Immature natural killer cell (primary cell): ENCODE data around the gene CAMSAP3. TPM values are rescaled to one million over a fixed set of nuclear protein-coding genes. Genes with fewer than 3 reads are reported as not detected.

Experiments used
- DNase-seq, 3 donors: peaks; one replicate each; pipeline ENCODE4 v3.0.0; 2022; ENCODE audit warnings: mixed read lengths in 1 of 3
- H3K27ac Mint-ChIP-seq, 6 donors: one replicate each; pipeline ENCODE4 v1.8.0; 2020; ENCODE audit warnings: mixed read lengths in 6 of 6, mild to moderate bottlenecking in 5 of 6, inconsistent platforms in 4 of 6, moderate library complexity in 3 of 6
- H3K27me3 Mint-ChIP-seq, 3 donors: one replicate each; pipeline ENCODE4 v1.8.0; 2020 to 2021; ENCODE audit warnings: low read depth in 3 of 3, mild to moderate bottlenecking in 3 of 3, mixed read lengths in 3 of 3, moderate library complexity in 3 of 3, inconsistent platforms in 1 of 3
- H3K36me3 Mint-ChIP-seq, 3 donors: one replicate each; pipeline ENCODE4 v1.8.0; 2020; ENCODE audit warnings: mixed read lengths in 3 of 3, inconsistent platforms in 2 of 3, mild to moderate bottlenecking in 2 of 3
- H3K4me1 Mint-ChIP-seq, 2 donors: one replicate each; pipeline ENCODE4 v1.8.0; 2020; ENCODE audit warnings: inconsistent platforms in 2 of 2, mild to moderate bottlenecking in 2 of 2, mixed read lengths in 2 of 2, moderate library complexity in 1 of 2
- H3K4me3 Mint-ChIP-seq, 5 donors: one replicate each; pipeline ENCODE4 v1.8.0; 2020; ENCODE audit warnings: mild to moderate bottlenecking in 5 of 5, mixed read lengths in 5 of 5, inconsistent platforms in 3 of 5, moderate library complexity in 3 of 5
- H3K9me3 Mint-ChIP-seq, 6 donors: one replicate each; pipeline ENCODE4 v1.8.0; 2020; ENCODE audit warnings: mild to moderate bottlenecking in 6 of 6, mixed read lengths in 6 of 6, inconsistent platforms in 4 of 6, moderate library complexity in 3 of 6
- polyA plus RNA-seq, 3 donors: library from polyadenylated mRNA; unstranded; fragments of 300-500 nt; fragmentation: Illumina TruSeq; gene quantifications; one replicate each; pipeline ENCODE4 v1.2.3, GENCODE V29; 2021

CAMSAP3 gene
- polyA plus RNA-seq, 3 donors from 2014 or later: not detected

GRCh38 chr19:7646426-7646700 is 50.7 kb downstream of the CAMSAP3 start:
- H3K27ac Mint-ChIP-seq: no peak overlapping the region
- H3K4me1 Mint-ChIP-seq: no peaks in the 10 kb centered on the region
- H3K27me3 Mint-ChIP-seq: peaks cover 0 to 4% (median 0%) of the 10 kb centered on the region in 3 donors
- H3K4me3 Mint-ChIP-seq: no peak overlapping the region
- H3K9me3 Mint-ChIP-seq: no peaks in the 10 kb centered on the region
- H3K36me3 Mint-ChIP-seq: peaks cover 0 to 4% (median 3%) of the 10 kb centered on the region in 3 donors
- no peak for DNase-seq

DNA sequence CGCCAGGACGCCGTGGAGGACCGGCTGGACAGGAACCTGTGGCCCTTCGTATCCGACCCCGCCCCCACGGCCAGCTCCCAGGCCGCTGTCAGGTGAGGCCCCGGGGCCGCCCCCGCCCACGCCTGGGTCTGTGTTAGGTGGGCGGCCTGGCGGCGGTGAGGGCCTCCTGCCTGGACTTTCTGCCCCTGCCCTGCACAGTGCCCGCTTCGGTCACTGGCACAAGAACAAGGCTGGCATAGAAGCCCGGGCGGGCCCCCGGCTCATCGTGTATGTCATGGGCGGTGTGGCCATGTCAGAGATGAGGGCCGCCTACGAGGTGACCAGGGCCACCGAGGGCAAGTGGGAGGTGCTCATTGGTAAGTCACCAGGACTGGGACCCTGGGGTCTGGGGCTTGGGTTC is 51.5 kb downstream of the CAMSAP3 start:
- H3K4me1 Mint-ChIP-seq: peaks cover 3 to 4% of the 10 kb centered on the region in 2 donors
- peaks cover 2 to 7% (median 3%) of the 10 kb centered on the region in 3 donors for H3K27me3 Mint-ChIP-seq
- H3K4me3 Mint-ChIP-seq: no peak overlapping the region
- H3K36me3 Mint-ChIP-seq: peaks cover 0 to 4% (median 3%) of the 10 kb centered on the region in 3 donors
- no peaks in the 10 kb centered on the region for H3K9me3 Mint-ChIP-seq
- DNase-seq: no peak
- no peak overlapping the region for H3K27ac Mint-ChIP-seq

DNA sequence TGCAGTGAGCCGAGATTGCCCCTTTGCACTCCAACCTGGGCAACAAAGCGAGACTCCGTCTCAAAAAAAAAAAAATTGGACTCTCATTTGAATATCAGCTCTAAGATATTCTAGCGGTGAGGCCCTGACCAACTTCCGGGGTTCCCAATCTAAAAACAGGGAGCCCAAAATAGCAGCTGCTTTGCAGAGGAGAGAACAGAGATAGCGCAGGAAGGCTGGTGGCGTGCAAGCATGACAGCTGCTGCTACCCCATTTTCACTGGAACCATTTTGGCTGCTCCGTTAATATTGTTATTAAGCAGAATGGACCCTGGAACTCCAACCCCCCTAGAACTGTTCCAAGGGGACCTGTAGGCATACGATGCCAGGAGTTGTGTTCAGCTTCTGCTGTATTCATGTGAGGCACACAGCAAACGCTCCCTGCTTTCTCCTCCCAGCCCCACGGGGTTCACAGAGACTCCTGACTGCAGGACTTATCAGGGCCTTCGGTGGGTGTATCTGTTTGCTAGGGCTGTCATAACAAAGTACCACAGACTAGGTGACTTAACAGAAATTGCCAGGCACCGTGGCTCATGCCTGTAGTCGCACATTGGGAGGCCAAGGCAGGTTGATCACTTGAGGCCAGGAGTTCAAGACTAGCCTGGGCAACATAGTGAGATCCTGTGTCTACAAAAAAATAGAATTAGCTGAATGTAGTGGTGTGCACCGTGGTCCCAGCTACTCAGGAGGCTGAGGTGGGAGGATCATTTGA is 52.8 kb downstream of the CAMSAP3 start:
- Mint-ChIP-seq H3K27me3 (peaks cover 2 to 8% (median 7%) of the 10 kb centered on the region in 3 donors), H3K4me1 (peaks cover 11 to 15% of the 10 kb centered on the region in 2 donors), H3K27ac (no peak overlapping the region), H3K36me3 (peaks cover 0 to 4% (median 3%) of the 10 kb centered on the region in 3 donors), H3K9me3 (no peaks in the 10 kb centered on the region), H3K4me3 (no peak overlapping the region)
- DNase-seq: no peak

DNA sequence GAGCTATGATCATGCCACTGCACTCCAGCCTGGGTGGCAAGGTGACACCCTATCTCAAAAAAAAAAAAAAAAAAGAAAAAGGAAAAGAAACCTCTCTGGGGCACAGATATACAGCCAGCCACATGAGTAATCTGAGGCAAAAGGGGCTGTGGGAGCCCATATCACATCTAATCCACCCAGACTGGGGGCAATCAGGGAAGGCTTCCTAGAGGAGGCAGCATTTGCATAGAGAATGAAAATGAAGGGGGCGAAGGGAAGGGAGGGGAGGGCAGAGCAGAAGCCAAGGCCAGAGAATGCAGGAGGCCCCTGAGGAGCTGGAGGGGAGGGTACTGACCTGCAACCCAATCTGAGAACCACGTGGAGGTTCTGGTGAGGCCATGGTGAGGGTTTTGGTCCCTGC is 54.5 kb downstream of the CAMSAP3 start:
- no peak for DNase-seq
- H3K27ac Mint-ChIP-seq: no peak overlapping the region
- H3K4me1 Mint-ChIP-seq: peaks cover 11 to 15% of the 10 kb centered on the region in 2 donors
- H3K36me3 Mint-ChIP-seq: peaks cover 0 to 4% (median 3%) of the 10 kb centered on the region in 3 donors
- H3K9me3 Mint-ChIP-seq: no peaks in the 10 kb centered on the region
- H3K4me3 Mint-ChIP-seq: no peak overlapping the region
- peaks cover 3 to 8% (median 4%) of the 10 kb centered on the region in 3 donors for H3K27me3 Mint-ChIP-seq

DNA sequence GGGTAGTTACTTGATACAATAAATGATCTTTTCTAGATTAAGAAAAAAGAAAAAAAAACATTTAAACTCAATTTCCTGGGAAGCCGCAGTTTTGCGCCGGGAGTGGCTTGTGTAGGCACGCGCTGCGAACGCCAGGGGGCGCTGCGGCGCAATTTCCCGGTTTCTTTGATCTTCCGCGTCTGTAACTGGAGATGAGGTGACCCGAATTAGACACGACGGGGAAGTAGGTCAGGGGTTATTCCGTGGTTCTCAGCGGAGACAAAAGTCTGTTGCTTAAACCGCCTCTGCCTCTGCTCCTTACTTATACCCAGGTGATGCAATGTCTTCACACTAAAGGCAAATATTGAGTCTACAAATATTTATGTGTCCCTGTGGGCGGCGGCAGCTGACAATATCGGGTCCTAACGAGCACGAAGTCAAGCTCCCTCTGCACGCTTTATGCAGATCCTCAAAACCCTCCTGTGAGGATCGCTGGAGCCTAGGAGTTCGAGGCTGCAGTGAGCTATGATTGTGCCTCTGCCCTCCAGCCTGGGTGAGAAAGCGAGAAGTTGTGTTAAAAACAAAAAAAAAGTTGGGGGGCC is 56.5 kb downstream of the CAMSAP3 start:
- peak overlapping the region; percentile 77 to 91 (median 86) for H3K27ac Mint-ChIP-seq
- H3K4me1 Mint-ChIP-seq: peaks cover 11 to 15% of the 10 kb centered on the region in 2 donors
- H3K36me3 Mint-ChIP-seq: no peaks in the 10 kb centered on the region
- H3K27me3 Mint-ChIP-seq: peaks cover 3 to 8% (median 4%) of the 10 kb centered on the region in 3 donors
- peak overlapping the region; percentile 78 to 90 (median 84) for H3K4me3 Mint-ChIP-seq
- H3K9me3 Mint-ChIP-seq: no peaks in the 10 kb centered on the region
- DNase-seq: peak; percentile 82 to 84 (median 84)

DNA sequence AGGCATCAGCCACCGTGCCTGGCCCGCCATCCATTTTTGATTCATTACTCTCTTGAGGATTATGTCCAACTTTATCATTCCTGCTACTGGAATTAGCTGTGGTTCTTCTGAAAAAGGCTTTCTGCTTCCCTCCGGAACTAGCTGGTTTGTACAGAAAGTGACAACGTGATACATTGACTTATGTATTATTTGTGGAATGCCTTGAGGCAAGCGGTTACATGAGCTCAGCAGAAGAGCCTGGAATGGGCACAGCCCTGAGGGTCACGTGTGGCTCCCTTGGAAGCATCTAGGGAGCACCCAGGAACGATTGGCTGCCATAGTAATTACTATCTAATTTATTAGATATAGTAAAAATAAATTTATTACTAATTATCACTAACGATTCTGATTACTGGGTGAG is 58.7 kb downstream of the CAMSAP3 start:
- Mint-ChIP-seq H3K9me3 (no peaks in the 10 kb centered on the region), H3K36me3 (no peaks in the 10 kb centered on the region), H3K4me3 (no peak overlapping the region)

DNA sequence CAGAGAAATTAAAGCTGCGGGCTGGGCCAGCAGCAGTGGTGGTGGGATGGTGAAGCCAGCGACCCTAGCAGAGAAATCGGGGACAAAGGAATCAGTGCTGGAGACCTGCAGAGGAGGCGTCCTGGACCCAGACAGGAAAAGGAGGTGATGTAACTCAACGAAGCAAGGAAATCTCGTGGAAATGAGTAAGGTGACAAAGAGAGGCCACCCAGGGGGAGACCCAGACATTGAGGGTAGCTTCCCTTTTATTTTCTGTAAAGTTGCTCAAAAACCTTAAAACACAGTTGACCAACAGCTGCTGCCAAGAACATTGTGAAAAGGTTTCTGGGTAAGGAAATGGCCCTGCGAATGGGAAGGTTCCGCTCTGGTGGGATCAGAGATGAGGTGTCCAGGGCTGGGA is 59.9 kb downstream of the CAMSAP3 start:
- Mint-ChIP-seq H3K4me1 (peaks cover 11 to 15% of the 10 kb centered on the region in 2 donors), H3K27me3 (peaks cover 4 to 11% (median 4%) of the 10 kb centered on the region in 3 donors), H3K27ac (peak overlapping the region in 1 of 6 donors; percentile 55), H3K4me3 (no peak overlapping the region), H3K9me3 (no peaks in the 10 kb centered on the region), H3K36me3 (no peaks in the 10 kb centered on the region)
- no peak for DNase-seq

More for the DNA sequence above, 58.7 kb downstream of the CAMSAP3 start:
- DNase-seq: no peak
- H3K27me3 Mint-ChIP-seq: peaks cover 3 to 11% (median 4%) of the 10 kb centered on the region in 3 donors
- H3K27ac Mint-ChIP-seq: peak overlapping the region in 2 of 6 donors; percentile 30 to 46
- H3K4me1 Mint-ChIP-seq: peaks cover 11 to 15% of the 10 kb centered on the region in 2 donors

DNA sequence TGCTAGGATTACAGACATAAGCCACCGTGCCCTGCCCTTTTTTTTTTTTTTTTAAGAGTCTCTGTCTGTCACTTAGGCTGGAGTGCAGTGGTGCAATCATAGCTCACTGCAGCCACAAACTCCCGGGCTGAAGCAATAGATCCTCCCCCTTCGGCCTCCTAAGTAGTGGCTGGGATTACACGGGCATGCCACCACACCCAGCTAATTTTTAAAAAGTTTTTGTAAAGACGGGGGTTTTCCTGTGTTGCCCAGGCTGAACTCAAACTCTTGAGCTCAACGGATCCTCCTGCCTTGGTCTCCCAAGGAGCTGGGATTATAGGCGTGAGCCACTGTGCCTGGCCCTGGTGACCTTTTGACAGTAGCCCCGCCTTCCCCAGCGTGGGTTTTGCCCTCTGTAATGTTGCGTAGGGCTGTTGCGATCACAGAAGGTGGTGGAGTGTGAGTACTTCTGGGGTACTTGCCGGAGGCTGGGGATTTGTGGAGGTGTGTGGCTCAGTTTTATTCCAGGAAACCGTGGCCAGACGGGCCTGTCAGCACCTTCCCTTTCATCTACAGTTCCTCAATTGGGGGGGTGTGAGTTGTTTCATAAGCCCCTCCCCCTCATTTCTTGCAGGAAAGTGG is 61.6 kb downstream of the CAMSAP3 start:
- Mint-ChIP-seq H3K27me3 (peaks cover 2 to 7% (median 2%) of the 10 kb centered on the region in 3 donors), H3K4me1 (peaks cover 7 to 9% of the 10 kb centered on the region in 2 donors), H3K4me3 (no peak overlapping the region), H3K9me3 (no peaks in the 10 kb centered on the region), H3K27ac (no peak overlapping the region), H3K36me3 (no peaks in the 10 kb centered on the region)
- no peak for DNase-seq

DNA sequence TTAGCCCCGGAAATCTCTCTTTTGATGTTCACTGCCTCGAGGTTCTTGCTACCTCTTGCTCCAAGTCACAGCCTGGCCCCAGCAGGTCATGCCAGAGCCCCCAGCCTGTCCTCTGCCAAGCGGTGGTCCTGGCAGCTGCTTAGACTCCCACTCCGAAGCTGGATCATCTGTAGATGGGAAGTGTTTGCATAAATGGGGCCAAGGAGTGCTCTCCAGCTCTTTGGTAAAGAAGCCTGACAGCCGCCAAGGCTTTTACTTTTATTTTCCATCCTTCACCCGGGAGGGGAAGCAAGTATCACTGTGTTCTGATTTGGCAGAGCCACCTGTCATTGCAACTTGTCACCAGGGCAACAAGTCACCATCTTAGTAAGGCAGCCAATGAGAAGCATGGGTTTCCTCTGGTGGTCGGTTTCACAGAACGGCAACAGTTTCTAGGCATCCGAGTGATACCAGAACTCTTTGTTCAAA is 62.6 kb downstream of the CAMSAP3 start:
- no peak for DNase-seq
- Mint-ChIP-seq H3K4me3 (no peak overlapping the region), H3K27me3 (peaks cover 2 to 4% (median 3%) of the 10 kb centered on the region in 3 donors), H3K36me3 (no peaks in the 10 kb centered on the region), H3K4me1 (peaks cover 0 to under 1% of the 10 kb centered on the region in 2 donors), H3K9me3 (no peaks in the 10 kb centered on the region), H3K27ac (peak overlapping the region in 1 of 6 donors; percentile 16)

DNA sequence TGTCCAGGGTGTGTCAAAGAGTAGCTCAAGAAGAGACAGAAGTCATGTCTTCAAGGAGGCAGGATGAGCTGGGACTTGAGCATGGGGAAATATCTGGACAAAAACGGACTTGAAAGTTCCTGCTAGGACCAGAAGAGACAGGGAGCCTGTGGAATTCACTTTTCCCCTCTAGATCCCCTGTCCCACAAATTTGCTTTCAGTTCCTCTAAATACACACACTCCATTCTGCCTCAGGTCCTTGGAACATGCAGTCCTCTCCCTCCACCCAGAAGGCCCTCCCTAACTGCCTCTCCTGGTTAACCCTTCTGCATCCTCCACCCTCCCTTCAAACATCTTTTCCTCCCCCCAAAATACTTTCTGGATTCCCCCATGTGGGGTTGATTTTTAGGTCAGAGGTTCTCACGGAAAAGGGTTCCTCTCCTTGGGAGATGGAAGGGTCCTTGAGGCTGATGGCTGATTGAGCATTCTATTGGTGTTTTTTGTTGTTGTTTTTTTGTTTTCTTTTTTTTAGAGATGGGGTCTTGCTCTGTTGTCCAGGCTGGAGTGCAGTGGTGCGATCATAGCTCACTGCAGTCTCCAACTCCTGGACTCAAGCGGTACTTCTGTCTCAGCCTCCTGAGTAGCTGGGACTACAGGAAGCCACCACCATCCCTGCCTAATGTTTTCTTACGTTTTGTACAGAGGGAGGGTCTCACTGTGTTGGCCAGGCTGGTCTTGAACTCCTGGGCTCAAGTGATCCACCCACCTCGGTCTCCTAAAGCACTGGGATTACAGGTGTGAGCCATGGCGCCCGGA is 66.3 kb downstream of the CAMSAP3 start:
- H3K4me1 Mint-ChIP-seq: no peaks in the 10 kb centered on the region
- H3K27me3 Mint-ChIP-seq: peaks cover 2 to 8% (median 3%) of the 10 kb centered on the region in 3 donors
- no peak for DNase-seq
- no peak overlapping the region for H3K4me3 Mint-ChIP-seq
- no peak overlapping the region for H3K27ac Mint-ChIP-seq
- H3K9me3 Mint-ChIP-seq: no peaks in the 10 kb centered on the region
- H3K36me3 Mint-ChIP-seq: no peaks in the 10 kb centered on the region

GRCh38 chr19:7662657-7663056 is 67.0 kb downstream of the CAMSAP3 start:
- H3K36me3 Mint-ChIP-seq: no peaks in the 10 kb centered on the region
- H3K27ac Mint-ChIP-seq: no peak overlapping the region
- no peaks in the 10 kb centered on the region for H3K9me3 Mint-ChIP-seq
- H3K4me3 Mint-ChIP-seq: no peak overlapping the region
- peaks cover 2 to 9% (median 3%) of the 10 kb centered on the region in 3 donors for H3K27me3 Mint-ChIP-seq
- DNase-seq: no peak
- no peaks in the 10 kb centered on the region for H3K4me1 Mint-ChIP-seq

- H3K27ac Mint-ChIP-seq: no peak overlapping the region
- H3K9me3 Mint-ChIP-seq: no peaks in the 10 kb centered on the region
- peaks cover 0 to 9% (median 2%) of the 10 kb centered on the region in 3 donors for H3K27me3 Mint-ChIP-seq
- no peaks in the 10 kb centered on the region for H3K4me1 Mint-ChIP-seq
- no peak overlapping the region for H3K4me3 Mint-ChIP-seq
- DNase-seq: no peak
- H3K36me3 Mint-ChIP-seq: no peaks in the 10 kb centered on the region
These were observed 68.0 kb downstream of the CAMSAP3 start for GRCh38 chr19:7663706-7664105.

DNA sequence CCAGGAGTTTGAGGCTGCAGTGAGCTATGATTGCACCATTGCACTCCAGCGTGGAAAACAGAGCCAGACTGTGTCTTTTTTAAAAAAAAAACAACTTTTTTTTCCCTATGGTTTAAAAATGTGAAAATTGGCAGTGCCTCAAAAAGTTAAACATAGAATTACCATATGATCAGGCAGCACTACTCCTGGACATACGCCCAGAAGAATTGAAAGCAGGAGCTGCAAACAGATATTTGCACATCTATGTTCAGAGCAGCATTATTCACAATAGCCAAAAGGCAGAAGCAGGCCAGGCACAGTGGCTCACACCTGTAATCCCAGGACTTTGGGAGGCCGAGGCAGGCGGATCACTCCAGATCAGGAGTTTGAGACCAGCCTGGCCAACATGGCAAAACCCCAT is 69.4 kb downstream of the CAMSAP3 start:
- no peak for DNase-seq
- no peaks in the 10 kb centered on the region for H3K9me3 Mint-ChIP-seq
- no peaks in the 10 kb centered on the region for H3K36me3 Mint-ChIP-seq
- peaks cover 2 to 11% (median 4%) of the 10 kb centered on the region in 3 donors for H3K27me3 Mint-ChIP-seq
- H3K27ac Mint-ChIP-seq: no peak overlapping the region
- H3K4me1 Mint-ChIP-seq: no peaks in the 10 kb centered on the region
- no peak overlapping the region for H3K4me3 Mint-ChIP-seq
